TTC549 (cell line): ENCODE data around the gene MAST3.

Experiments used
- FAIRE-seq: peaks from 2 replicates; lab custom pipeline; 2012; peaks lifted over from hg19 to GRCh38; lab: Jason Lieb, UNC

Gene MAST3

DNA sequence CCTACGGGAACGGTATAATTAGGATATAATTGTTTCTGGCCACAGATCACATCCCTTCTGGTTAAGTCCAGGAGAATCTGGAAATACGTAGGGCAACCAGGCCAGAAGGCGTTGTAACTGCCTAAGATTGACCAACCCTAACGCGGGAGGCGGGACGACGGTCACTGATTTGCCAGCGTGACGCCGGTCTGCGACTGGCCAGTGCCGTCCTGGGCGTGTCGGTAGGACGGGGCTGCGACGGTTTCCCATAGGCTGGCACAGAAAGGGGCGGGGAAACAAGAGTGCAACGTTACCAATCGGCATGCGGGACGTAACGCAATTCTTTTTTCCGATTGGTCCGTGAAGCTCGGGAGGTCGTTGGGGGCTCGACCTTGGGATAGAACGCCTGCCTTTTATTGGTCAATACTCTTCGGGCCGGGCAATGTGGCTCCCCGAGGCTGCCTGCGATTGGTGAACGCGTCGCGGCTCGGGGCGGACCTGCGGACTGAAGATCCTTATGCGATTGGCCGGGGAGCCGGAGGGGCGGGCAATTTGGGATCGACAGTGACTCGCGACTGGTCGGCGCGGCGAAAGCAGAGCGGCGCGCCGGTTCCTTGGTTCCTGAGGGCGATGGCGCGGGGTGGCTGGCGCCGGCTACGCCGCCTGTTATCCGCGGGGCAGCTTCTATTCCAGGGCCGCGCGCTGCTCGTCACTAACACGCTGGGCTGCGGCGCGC is 95.3 kb downstream of the MAST3 start, which contains the start of gene MPV17L2:
TSS of gene MPV17L2 (plus strand) at position 546 of the 715 bp plus-strand sequence. CDS start at position 610, 64 bp downstream.
- FAIRE-seq, result peak; percentile 99

DNA sequence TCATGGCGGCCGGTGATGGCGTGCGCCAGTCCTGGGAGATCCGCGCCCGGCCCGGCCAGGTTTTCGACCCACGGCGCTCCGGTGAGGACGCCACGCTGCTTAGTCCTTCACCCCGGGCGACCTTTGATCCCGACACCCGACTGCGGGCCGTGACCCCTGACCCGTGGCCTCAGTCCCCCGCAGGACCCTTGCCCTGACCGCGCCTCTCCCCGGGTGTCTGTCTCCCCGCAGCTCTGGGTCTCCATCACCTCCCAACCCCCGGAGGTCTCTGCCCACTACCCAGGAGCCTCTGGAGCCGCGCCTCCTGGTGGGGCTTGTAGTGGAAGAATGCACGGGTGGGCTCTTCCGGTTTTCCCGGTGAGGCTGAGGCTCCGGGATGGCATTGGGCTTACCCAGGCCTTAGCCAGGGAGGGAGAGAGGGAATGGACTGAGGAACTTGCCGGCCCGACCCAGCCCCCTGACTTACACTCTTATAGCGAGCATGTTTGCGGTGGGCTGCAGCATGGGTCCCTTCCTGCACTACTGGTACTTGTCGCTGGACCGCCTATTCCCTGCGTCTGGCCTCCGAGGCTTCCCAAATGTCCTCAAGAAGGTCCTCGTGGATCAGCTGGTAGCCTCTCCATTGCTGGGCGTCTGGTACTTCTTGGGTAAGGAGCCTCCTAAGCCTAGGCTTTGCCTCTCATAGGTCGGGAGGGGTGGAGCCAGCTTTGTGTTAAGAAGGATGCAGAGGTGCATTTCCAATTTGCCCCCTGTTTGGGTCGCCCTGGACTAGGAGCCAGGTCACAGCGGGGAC is 96.0 kb downstream of the MAST3 start:
- no peak for FAIRE-seq

DNA sequence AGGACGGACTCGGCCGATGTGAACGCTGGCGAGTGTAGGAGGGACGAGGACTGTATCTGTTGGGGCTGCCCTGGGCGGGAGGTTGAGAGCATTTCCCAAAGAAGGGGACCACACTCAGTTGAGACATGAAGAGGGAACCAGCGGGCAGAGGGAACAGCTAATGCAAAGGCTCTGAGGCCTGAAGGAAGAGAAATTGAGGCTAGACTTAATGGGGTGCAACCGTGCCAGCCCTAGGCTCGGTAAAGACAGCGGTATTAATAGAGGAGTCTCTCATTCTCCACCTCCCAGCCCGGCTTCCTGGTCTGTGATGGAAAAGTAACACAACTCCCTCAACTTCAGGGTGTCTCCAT is 96.6 kb downstream of the MAST3 start:
- no peak for FAIRE-seq

DNA sequence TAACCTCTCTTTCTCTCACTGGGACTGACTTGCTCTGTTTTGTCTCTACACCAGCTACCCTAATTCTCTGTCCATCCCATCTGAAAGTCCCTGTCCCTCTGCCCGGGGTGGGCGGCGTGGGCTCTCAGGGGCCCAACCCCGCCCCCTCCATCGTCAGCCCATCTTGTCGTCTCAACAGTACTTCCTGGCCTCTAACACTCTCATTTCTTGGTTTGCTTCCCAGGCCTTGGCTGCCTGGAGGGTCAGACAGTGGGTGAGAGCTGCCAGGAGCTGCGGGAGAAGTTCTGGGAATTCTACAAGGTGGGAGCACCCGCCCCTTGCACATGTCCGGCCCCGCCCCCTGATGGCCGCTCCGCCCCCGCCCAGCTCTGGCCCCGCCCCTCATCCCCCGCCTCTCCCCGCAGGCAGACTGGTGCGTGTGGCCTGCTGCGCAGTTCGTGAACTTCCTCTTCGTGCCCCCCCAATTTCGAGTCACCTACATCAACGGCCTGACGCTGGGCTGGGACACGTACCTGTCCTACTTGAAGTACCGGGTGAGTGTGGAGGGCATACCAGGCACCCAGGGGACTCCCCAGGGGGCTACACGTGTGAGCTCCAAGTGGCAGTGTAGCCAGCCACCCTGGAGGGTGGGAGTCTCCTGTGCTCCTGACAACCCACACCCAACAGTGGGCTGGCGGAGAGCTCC is 97.1 kb downstream of the MAST3 start:
- FAIRE-seq, result no peak

DNA sequence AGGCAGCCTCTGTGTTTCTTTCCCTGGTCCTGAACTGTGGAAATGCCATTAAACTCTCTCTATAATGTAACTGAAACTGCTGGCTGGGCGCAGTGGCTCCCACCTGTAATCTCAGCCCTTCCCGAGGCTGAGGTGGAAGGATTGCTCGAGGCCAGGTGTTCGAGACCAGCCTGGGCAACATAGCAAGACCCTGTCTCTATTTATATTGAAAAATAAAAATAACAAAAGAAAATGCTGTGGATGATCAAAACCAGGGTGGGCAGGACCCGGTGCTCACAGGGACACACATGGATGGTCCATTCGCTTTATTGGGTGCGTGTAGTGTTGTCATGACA is 98.9 kb downstream of the MAST3 start:
- FAIRE-seq, result no peak

DNA sequence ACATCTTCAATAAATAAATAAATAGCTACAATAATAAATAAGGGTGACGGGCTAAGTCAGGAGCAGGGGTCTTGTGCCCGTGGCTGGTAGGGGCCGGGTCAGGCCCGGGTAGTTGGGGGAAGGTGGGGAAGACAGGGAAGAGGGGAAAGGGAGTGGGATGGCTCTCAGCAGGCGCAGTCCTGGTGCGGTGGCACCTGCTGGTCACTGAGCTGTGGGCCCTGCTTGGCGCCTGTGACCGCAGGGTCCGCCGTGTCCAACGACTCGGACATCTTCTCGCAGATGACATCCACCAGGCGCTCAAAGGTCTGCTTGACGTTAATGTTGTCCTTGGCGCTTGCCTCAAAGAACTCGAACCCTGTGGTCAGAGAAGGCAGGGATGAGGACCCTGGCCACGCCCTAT is 99.7 kb downstream of the MAST3 start:
- FAIRE-seq, result no peak

DNA sequence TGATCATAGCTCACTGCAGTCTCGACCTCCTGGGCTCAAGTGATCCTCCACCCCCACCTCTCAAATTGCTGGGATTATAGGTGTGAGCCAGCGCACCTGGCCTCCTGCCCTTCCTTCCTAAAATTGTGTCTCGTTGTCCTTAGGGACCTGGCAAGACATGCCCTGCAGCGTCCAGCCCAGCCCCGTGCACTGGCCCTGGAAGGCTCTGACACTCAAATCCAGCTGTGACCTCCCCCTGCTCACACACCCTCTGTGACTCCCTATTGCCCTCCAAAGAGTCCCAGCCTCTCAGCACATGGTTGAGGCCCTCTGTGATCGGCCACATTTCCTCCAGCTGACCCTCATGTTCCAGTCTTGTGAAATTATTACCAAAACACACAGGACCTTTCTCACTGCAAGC is 100.4 kb downstream of the MAST3 start:
- no peak for FAIRE-seq

DNA sequence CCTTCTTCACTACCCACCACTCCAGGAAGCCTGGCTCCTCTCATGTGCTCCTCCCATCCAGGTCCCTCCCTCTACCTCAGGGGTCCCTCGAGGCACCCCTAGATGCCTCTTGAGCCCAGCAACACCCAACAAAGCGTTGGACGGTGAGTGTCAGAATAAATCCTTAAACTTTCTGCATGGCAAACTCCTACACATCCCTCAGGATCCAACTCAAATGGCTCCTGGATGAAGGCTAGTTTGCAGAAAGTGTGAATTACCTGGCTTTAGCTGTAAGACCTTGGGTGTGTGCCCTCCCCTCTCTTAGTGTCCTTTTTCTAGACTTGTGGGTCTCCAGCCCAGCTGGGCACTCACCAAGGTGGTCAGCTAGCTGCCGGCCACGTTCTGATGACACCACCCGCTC is 100.8 kb downstream of the MAST3 start:
- no peak for FAIRE-seq
